H1 (cell line): ENCODE results near the gene MYORG. TPM values are rescaled to one million over a fixed set of nuclear protein-coding genes. Genes with fewer than 3 reads are reported as not detected.

Source experiments
- CTCF ChIA-PET: fragments of 300-600 bp; sonication (Branson Sonifier 250); formaldehyde crosslinking; loops from one replicate; lab custom pipeline; 2021; ENCODE audit not compliant: partially characterized antibody; lab: Charles Lee
- POLR2A ChIA-PET: fragments of 300-600 bp; sonication (Branson Sonifier 250); formaldehyde crosslinking; loops from one replicate; lab custom pipeline; 2021; ENCODE audit warnings: inconsistent platforms; ENCODE audit not compliant: partially characterized antibody; lab: Charles Lee
- DNase-seq, 2 experiments: peaks; one replicate each; pipeline versions ENCODE4 v3.0.0 to v3.0.0-alpha.2; 2010 to 2022; ENCODE audit warnings: low spot score in 2 of 2, low read depth in 1 of 2, mixed read lengths in 1 of 2
- FAIRE-seq: peaks from 2 replicates; lab custom pipeline; 2011; peaks lifted over from hg19 to GRCh38; lab: Jason Lieb, UNC
- H2AFZ ChIP-seq: 2 replicates; pipeline ENCODE4 v1.8.1; 2012; ENCODE audit warnings: low read length, inconsistent platforms
- H2AK5ac ChIP-seq: 2 replicates; pipeline ENCODE4 v1.6.1; 2013; ENCODE audit warnings: low read depth, low read length
- H2BK120ac ChIP-seq: replicated peaks from 2 replicates; pipeline ENCODE3; 2013; ENCODE audit warnings: low read depth, low read length, inconsistent platforms
- H2BK12ac ChIP-seq: 2 replicates; pipeline ENCODE4 v1.6.1; 2013; ENCODE audit warnings: low read depth, low read length
- H2BK15ac ChIP-seq: 2 replicates; pipeline ENCODE4 v1.6.1; 2013; ENCODE audit warnings: low read length
- H2BK20ac ChIP-seq: 2 replicates; pipeline ENCODE4 v1.6.1; 2013; ENCODE audit warnings: low read length
- H2BK5ac ChIP-seq: 2 replicates; pipeline ENCODE4 v1.6.1; 2013; ENCODE audit warnings: low read depth, low read length
- H3K14ac ChIP-seq: 2 replicates; pipeline ENCODE4 v1.6.1; 2013; ENCODE audit warnings: inconsistent platforms; ENCODE audit not compliant: insufficient read length
- H3K18ac ChIP-seq: 2 replicates; pipeline ENCODE4 v1.6.1; 2013; ENCODE audit warnings: low read length; ENCODE audit errors: extremely low read depth
- H3K23ac ChIP-seq: 2 replicates; pipeline ENCODE4 v1.6.1; 2013; ENCODE audit warnings: inconsistent platforms; ENCODE audit not compliant: insufficient read length
- H3K23me2 ChIP-seq: 2 replicates; pipeline ENCODE4 v1.6.1; 2013; ENCODE audit warnings: low read depth, low read length
- H3K27ac ChIP-seq: 2 replicates; pipeline ENCODE4 v1.6.1; 2011; ENCODE audit warnings: low read depth, low read length, inconsistent platforms
- H3K27me3 ChIP-seq, 4 experiments: replicated peaks in 1 of 4; 1 replicate in 1 of 4; 2 replicates in 3 of 4; pipeline versions ENCODE4 v1.6.1 to v1.8.1; 2011 to 2013; ENCODE audit warnings: low read length in 3 of 4, mild to moderate bottlenecking in 3 of 4, inconsistent platforms in 2 of 4, mixed read lengths in 2 of 4, moderate library complexity in 1 of 4; ENCODE audit not compliant: control insufficient read depth in 3 of 4, insufficient read depth in 3 of 4; ENCODE audit errors: extremely low read depth in 1 of 4
- H3K36me3 ChIP-seq, 4 experiments: 2 replicates each; pipeline versions ENCODE4 v1.6.1 to v1.8.1; 2011 to 2013; ENCODE audit warnings: mild to moderate bottlenecking in 4 of 4, low read length in 3 of 4, moderate library complexity in 2 of 4, control low read depth in 1 of 4, inconsistent platforms in 1 of 4; ENCODE audit not compliant: insufficient read depth in 4 of 4, control insufficient read depth in 2 of 4
- H3K4ac ChIP-seq: replicated peaks from 2 replicates; pipeline ENCODE3; 2013; ENCODE audit warnings: low read length, low read depth, mixed read lengths, inconsistent platforms; ENCODE audit not compliant: insufficient read length
- H3K4me1 ChIP-seq, 4 experiments: replicated peaks in 1 of 4; 1 replicate in 1 of 4; 2 replicates in 3 of 4; pipeline versions ENCODE4 v1.6.1 to v1.8.1; 2011 to 2013; ENCODE audit warnings: low read length in 3 of 4, inconsistent platforms in 2 of 4, mixed read lengths in 1 of 4; ENCODE audit not compliant: insufficient read depth in 4 of 4, control insufficient read depth in 3 of 4
- H3K4me2 ChIP-seq, 2 experiments: 2 replicates each; pipeline versions ENCODE4 v1.6.1 to v1.8.1; 2011 to 2013; ENCODE audit warnings: low read depth in 2 of 2, low read length in 2 of 2, control low read depth in 1 of 2, inconsistent platforms in 1 of 2, mild to moderate bottlenecking in 1 of 2; ENCODE audit not compliant: insufficient read depth in 1 of 2
- H3K4me3 ChIP-seq, 4 experiments: fragments of 200-600, 300-600 bp in 1 of 4; sonication (generic), shearing (Covaris generic), sonication (Bioruptor Twin) in 1 of 4; 2 replicates each; pipeline versions ENCODE4 v1.5.1 to v1.8.1; 2011 to 2016; ENCODE audit warnings: low read length in 4 of 4, low read depth in 3 of 4, control low read depth in 2 of 4, inconsistent platforms in 2 of 4, mild to moderate bottlenecking in 2 of 4, mixed read lengths in 1 of 4, moderate library complexity in 1 of 4; ENCODE audit not compliant: insufficient read depth in 2 of 4; ENCODE audit errors: extremely low read depth in 1 of 4
- H3K56ac ChIP-seq: replicated peaks from 2 replicates; pipeline ENCODE3; 2013; ENCODE audit warnings: low read depth, mild to moderate bottlenecking, mixed read lengths, low read length, inconsistent platforms; ENCODE audit not compliant: insufficient read length
- H3K79me1 ChIP-seq: 2 replicates; pipeline ENCODE4 v1.6.1; 2013; ENCODE audit warnings: low read depth, low read length, control low read depth
- H3K79me2 ChIP-seq, 2 experiments: 2 replicates each; pipeline versions ENCODE4 v1.6.1 to v1.8.1; 2012 to 2013; ENCODE audit warnings: low read length in 2 of 2, mild to moderate bottlenecking in 2 of 2, inconsistent platforms in 1 of 2; ENCODE audit not compliant: insufficient read depth in 2 of 2, control insufficient read depth in 1 of 2
- H3K9ac ChIP-seq, 4 experiments: replicated peaks in 1 of 4; 1 replicate in 1 of 4; 2 replicates in 3 of 4; pipeline versions ENCODE4 v1.6.1 to v1.8.1; 2011 to 2013; ENCODE audit warnings: low read depth in 3 of 4, low read length in 3 of 4, control low read depth in 2 of 4, mild to moderate bottlenecking in 2 of 4, moderate library complexity in 2 of 4, inconsistent platforms in 1 of 4; ENCODE audit errors: extremely low read depth in 1 of 4
- H3K9me3 ChIP-seq, 2 experiments: 2 replicates each; pipeline versions ENCODE4 v1.6.1 to v1.8.1; 2012 to 2013; ENCODE audit warnings: mild to moderate bottlenecking in 2 of 2, moderate library complexity in 2 of 2, control low read depth in 1 of 2, inconsistent platforms in 1 of 2, low read depth in 1 of 2, low read length in 1 of 2, mixed read lengths in 1 of 2; ENCODE audit not compliant: insufficient read depth in 2 of 2
- H4K20me1 ChIP-seq, 2 experiments: replicated peaks in 1 of 2; 2 replicates each; pipeline versions ENCODE3 to v1.8.1; 2011 to 2013; ENCODE audit warnings: inconsistent platforms in 2 of 2, low read length in 2 of 2, mild to moderate bottlenecking in 1 of 2; ENCODE audit not compliant: insufficient read depth in 2 of 2, control insufficient read depth in 1 of 2
- H4K5ac ChIP-seq: 2 replicates; pipeline ENCODE4 v1.6.1; 2013; ENCODE audit warnings: low read length, low read depth, mixed read lengths, inconsistent platforms; ENCODE audit not compliant: insufficient read length
- H4K8ac ChIP-seq: 2 replicates; pipeline ENCODE4 v1.8.0; 2013; ENCODE audit warnings: mild to moderate bottlenecking, moderate library complexity, low read length, inconsistent platforms; ENCODE audit not compliant: insufficient read depth; ENCODE audit errors: extremely low read depth
- H4K91ac ChIP-seq: replicated peaks from 2 replicates; pipeline ENCODE3; 2013; ENCODE audit warnings: low read length, mixed read lengths, inconsistent platforms; ENCODE audit not compliant: insufficient read length
- ATF2 ChIP-seq: IDR thresholded peaks from 2 replicates; pipeline ENCODE4 v1.6.1; 2012; ENCODE audit warnings: low read length, inconsistent platforms
- CBX5 ChIP-seq: fragments of 300-800, 300-1000 bp; sonication (generic); IDR thresholded peaks from 2 replicates; pipeline ENCODE4 v1.7.1; 2016; ENCODE audit warnings: antibody characterized with exemption, low read length, low read depth
- EZH2 ChIP-seq: fragments of 200-600 bp; sonication (generic); IDR thresholded peaks from 2 replicates; pipeline ENCODE4 v1.7.1; 2012; ENCODE audit warnings: low read depth, mild to moderate bottlenecking, moderate library complexity, low read length, inconsistent platforms; ENCODE audit not compliant: severe bottlenecking
- RAD21 ChIP-seq, 2 experiments: IDR thresholded peaks in 1 of 2; conservative IDR thresholded peaks in 1 of 2; 2 replicates each; pipeline ENCODE4 v1.6.1; 2011; ENCODE audit warnings: low read depth in 2 of 2, low read length in 2 of 2, improper control_type of control experiment in 1 of 2, inconsistent platforms in 1 of 2, mild to moderate bottlenecking in 1 of 2, moderate library complexity in 1 of 2
- SRF ChIP-seq: IDR thresholded peaks from 2 replicates; pipeline ENCODE4 v1.6.1; 2011; ENCODE audit warnings: mild to moderate bottlenecking, low read depth, low read length, moderate library complexity
- WGBS, 2 experiments: shearing (Covaris generic) in 1 of 2; methylation state at CpG; one replicate each; pipeline versions ENCODE4 v1.1.6 to v1.1.7; 2013 to 2015; ENCODE audit warnings: low lambda C conversion rate in 2 of 2, mixed read lengths in 2 of 2, inconsistent platforms in 1 of 2, low coverage in 1 of 2, missing lambda C conversion rate in 1 of 2; ENCODE audit not compliant: insufficient replicate concordance in 2 of 2, insufficient coverage in 1 of 2, insufficient read length in 1 of 2; ENCODE audit errors: extremely low coverage in 1 of 2, missing lambda C conversion rate in 1 of 2; 5-methylcytosine and 5-hydroxymethylcytosine counted together
- polyA plus RNA-seq, 7 experiments: library from polyadenylated mRNA; depleted of rRNA in 3 of 7; stranded (reverse) in 5 of 7; unstranded in 2 of 7; fragments of >200 nt in 5 of 7; fragments of 200-250 nt in 2 of 7; gene quantifications; 1 replicate in 5 of 7; 2 replicates in 1 of 7; 4 replicates in 1 of 7; pipeline versions ENCODE4 v1.2.1 to v1.2.3, GENCODE V29; 2011 to 2013; ENCODE audit warnings: missing spikeins in 2 of 7, mixed read lengths in 2 of 7
- total RNA-seq: library from RNA; stranded (reverse); fragmentation: NEBNext Ultra II Directional; extraction: Animal tissue kit (Norgen Biotek cat#: 25700); gene quantifications from 2 replicates; pipeline ENCODE4 v1.2.1, GENCODE V29; 2021

Gene MYORG
- total and polyA plus RNA-seq, 2 of the 8 experiments (the other 6 are each of a cell fraction or from before 2014, with no cell fraction given): 1.2 to 5.9 TPM

GRCh38 chr9:34374339-34374738 is 2.4 kb downstream of the MYORG start:
- Histone ChIP-seq H3K27me3 (peaks cover 0 to 6% (median 3%) of the 10 kb centered on the region in 4 experiments; a peak in 3 of 7 replicates), H3K79me2 (no peaks in the 10 kb centered on the region), H3K4me3 (no peak overlapping the region), H3K4me1 (peaks cover 3 to 4% (median 3%) of the 10 kb centered on the region in 4 experiments; a peak in 6 of 7 replicates), H4K5ac (no peak overlapping the region), H3K4me2 (no peak overlapping the region; a peak in 1 of 4 replicates), H3K18ac (no peak overlapping the region), H3K23ac (no peak overlapping the region), H4K20me1 (peaks cover 0 to 4% of the 10 kb centered on the region in 2 experiments), H3K79me1 (no peaks in the 10 kb centered on the region; the same call in 1 of the 2 replicates), H3K4ac (no peak overlapping the region), H2BK15ac (0 out of 2 replicates have a peak overlapping the region, but pooled peaks have one; percentile 61), H3K36me3 (peaks cover 0 to 9% (median 0%) of the 10 kb centered on the region in 4 experiments; a peak in 1 of 8 replicates), H3K14ac (no peak overlapping the region), H2BK20ac (no peak overlapping the region), H2AFZ (no peak overlapping the region), H2AK5ac (peak overlapping the region; percentile 84; the same call in 1 of the 2 replicates), H2BK120ac (no peak overlapping the region), H4K8ac (no peak overlapping the region), H4K91ac (no peak overlapping the region), H3K56ac (no peak overlapping the region), H2BK12ac (no peak overlapping the region), H3K27ac (no peak overlapping the region), H3K9ac (no peak overlapping the region), H3K9me3 (no peaks in the 10 kb centered on the region; a peak in 1 of 4 replicates), H3K23me2 (peaks cover 13% of the 10 kb centered on the region), H2BK5ac (no peak overlapping the region)
- FAIRE-seq (no peak), DNase-seq (no peak)
- CTCF ChIA-PET: interaction anchor here (0.9 to 19.4 kb wide), 5 partner anchors 10 to 120 kb away, joined by 3 to 350 read pairs (median 83); no protein-coding TSS in a partner anchor
- 91% methylated on average over 3 of the region's 3 CpGs; no CpG with 5 or more reads in 1 of the 2 experiments for WGBS, 2 experiments
- POLR2A ChIA-PET: interaction anchor here (3.4 kb wide), 1 partner anchor 10 kb away, joined by 18 read pairs; no protein-coding TSS in a partner anchor
- no peak for TF ChIP-seq EZH2
- TF ChIP-seq SRF: no peak
- TF ChIP-seq ATF2: no peak
- TF ChIP-seq CBX5: no peak
- TF ChIP-seq RAD21 (IDR thresholded peaks at IDR 0.05 in 1 of 2, conservative IDR thresholded peaks at IDR 0.05 in 1 of 2; ENCODE audit: low read depth in 2 of 2, low read length in 2 of 2): no peak
